HG03378 (cell line): Measurements from ENCODE around the gene SLC6A3.
A peak's percentile ranks its signal among the peaks of the same experiment; 100 is the strongest.

Experiments
- ATAC-seq: cut with Tn5 transposase; IDR thresholded peaks from one replicate; pipeline ENCODE4 v1.9.1; 2021; ENCODE audit warnings: mild to moderate bottlenecking, moderate library complexity; ENCODE audit not compliant: unreplicated experiment

The SLC6A3 gene

DNA sequence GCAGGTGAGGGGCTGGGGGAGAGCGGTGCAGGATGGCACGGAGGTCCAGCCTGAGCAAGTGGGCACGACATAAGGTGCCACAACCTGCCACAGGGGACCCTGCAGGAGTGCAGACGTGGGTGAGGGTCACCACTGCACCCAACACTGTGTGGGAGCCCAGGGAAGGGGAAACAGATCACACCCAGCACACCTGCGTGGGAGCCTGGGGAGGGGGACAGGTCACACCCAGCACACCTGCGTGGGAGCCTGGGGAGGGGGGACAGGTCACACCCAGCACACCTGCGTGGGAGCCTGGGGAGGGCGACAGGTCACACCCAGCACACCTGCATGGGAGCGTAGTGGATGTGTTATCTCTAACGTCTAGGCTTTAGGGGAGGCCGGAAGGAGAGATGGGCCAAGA, 53.0 kb downstream of the SLC6A3 start:
- ATAC-seq, result no peak

DNA sequence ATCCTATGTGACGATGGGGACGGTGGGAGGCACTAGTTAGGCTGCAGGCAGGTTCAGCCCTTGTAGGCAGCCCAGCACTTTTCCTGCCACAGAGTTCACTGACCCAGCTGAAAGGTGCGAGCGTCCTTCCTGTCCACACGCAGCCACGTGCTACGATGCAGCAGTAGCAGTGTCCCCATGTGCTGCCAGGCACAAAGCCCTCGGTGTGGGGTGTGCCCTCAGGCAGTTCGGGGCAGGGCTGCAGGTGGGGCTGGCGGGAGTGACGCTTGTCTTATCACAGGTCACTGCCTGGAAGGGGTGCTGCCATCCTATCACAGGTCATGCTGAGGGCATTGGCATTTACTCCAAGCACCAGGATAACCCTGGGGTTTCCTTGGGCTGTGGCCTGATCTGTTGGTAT, 53.5 kb downstream of the SLC6A3 start:
- ATAC-seq, result no peak

GRCh38 chr5:1390861-1391600, 54.2 kb downstream of the SLC6A3 start:
- no peak for ATAC-seq

- ATAC-seq, result no peak
These were observed 54.9 kb downstream of the SLC6A3 start for GRCh38 chr5:1390333-1390732.

DNA sequence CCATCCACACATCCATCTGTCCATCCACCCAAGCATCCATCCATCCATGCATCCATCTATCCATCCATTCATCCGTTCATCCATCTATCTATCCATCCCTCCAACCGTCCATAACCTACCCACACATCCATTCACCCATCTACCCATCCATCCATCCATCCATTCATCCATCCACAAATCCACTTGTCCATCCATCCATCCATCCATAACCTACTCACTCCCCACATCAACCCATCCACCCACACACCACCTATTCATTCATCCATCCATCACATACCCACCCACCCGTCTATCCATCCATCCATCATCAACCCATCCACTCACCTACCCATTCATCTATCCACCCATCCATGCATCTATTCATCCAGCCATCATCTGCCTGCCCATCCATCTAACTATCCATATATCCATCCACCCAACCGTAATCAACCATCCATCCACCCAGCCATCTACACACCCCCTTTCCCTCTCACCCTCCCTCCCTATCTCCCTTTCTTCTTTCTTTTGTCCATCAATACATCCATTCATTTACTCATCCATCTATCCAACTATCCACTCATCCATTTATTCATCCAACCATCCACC, 56.8 kb downstream of the SLC6A3 start:
- ATAC-seq, result no peak

GRCh38 chr5:1387876-1388275, 57.4 kb downstream of the SLC6A3 start:
- ATAC-seq, result no peak

DNA sequence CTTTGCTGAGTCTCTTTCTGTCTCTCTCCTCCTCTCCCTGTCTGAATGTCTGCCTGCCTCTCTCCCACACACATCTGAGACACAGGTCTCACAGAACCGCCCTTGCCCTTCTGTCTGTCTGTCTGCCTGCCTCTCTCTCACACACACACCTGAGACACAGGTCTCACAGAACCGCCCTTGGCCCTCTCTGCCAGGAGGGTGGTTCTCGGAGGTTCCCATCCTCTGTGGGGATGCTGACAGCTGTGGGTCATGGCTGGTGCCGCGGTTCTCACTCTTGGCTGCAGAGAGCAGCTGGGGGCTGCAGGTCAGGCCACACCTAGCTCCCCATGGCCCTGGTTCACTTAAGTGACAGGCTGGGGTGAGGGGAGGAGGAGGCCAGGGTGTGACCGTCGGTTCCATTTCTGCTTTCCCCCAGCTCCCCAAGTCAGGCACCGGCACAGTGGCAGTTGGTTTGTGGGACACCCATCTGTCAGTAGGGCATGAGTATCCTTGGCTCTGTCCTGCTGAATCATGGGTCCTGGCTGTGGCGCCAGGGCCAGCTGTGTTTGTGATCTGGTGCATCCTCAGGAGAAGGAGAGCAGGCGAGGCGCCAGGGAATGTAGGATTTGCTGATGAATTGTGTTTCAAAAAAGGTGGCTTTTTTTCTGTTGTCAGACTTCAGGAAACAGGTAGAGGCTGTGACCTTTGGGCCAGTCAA, 58.0 kb downstream of the SLC6A3 start:
- no peak for ATAC-seq

DNA sequence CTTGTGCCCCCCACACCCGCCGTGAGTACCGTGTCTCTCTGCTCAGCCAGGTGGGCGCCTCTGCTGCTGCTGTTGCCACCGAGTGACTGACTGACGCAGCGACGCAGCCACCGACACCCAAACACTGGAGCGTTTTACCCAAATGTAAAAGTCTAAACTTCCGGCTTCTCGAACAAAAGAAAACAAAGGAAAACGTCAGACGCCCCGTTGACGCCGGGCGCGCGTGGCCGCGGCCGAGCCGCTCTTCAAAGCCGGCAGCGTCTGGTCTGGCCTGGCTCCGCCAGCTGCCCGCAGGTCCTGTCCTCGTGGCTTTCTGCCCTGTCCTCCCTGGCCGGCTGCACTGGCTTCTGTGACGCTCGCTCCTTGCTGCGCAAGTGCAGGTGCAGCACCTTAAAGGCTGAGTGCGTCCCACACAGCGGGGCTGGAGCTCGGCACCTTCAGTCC, 58.9 kb downstream of the SLC6A3 start:
- ATAC-seq, result no peak

DNA sequence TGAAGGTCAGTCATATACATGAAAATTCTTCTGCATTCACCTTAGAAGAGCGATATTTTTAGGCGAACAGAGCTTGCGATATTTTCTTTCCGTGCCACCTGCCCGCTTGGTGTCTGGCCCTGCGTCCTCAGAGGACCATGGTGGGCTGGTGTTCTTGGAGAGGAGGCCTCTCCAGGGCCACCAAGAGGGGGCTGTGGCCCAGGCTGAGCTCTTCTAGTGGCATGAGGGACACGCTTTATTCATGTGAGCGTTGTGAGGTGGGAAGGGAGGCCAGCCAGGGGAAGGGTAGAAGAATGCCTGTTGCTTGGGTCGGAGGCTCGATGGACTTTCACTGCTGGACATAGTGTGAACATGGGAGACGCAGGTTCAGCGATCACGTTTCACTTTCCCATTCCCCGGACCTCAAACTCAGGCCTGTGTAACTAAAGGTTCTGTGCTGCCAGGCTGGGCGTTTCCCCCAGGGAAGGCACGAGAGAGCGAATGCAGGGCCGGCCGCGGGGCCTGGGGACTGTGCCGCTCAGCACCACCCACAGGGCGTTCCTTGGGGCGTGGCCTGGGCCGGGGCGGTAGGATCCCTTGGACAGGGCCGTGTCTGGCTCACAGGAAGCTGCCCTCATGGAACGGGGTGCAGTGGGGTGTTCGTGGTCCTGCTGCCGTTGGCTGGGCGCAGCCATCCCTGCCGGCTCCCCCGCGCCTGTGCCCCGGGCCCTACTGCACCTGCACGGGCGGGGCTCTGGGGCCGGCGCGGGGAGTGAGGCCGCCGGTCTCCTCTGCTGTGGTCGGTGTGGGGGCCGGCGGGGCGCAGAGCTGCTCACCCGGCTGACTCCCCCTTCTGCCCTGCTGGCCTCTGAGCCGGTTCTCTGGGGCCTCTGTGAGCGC, 59.6 kb downstream of the SLC6A3 start:
- ATAC-seq, result no peak

DNA sequence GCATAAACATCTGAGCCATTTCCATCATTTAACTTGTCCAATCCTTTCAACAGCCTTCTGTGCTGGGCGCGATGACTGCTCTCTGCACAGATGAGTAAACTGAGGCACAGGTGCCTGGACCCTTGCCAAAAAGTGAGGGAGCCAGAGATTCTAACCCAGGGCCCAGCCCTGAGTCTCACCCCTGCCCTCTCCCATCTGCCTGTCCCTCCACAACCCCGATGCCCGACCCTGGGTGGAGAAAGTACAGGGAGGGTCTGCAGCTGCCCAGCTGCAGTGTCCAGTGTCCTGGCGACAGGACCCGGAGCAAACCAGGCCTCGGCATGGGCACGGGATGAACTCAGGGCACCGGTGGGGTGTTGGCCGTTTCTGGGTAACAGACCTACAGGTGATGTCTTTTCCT, 60.7 kb downstream of the SLC6A3 start:
- ATAC-seq, result no peak

DNA sequence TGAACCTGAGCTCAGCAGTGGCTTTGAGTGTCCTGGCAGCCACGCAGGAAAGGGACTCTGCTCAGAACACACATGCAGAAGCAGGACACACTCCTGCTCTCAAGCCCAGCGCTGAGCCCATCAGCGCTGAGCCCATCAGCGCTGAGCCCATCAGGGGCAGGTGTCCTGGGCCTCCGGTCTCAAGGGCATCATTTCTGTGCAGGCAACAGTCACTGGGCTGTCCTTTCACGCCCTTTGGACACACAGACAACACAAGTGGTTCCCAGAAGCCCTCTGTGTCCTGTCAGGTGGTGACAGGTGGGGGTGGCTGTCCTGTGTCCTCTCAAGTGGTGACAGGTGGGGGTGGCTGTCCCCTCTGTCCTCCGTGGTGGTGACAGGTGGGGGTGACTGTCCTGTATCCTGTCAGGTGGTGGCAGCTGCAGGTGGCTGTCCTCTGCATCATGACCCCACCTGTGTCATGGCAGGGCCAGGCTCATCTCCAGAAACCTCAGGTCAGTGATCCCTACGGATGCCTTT, 61.3 kb downstream of the SLC6A3 start:
- ATAC-seq, result no peak

DNA sequence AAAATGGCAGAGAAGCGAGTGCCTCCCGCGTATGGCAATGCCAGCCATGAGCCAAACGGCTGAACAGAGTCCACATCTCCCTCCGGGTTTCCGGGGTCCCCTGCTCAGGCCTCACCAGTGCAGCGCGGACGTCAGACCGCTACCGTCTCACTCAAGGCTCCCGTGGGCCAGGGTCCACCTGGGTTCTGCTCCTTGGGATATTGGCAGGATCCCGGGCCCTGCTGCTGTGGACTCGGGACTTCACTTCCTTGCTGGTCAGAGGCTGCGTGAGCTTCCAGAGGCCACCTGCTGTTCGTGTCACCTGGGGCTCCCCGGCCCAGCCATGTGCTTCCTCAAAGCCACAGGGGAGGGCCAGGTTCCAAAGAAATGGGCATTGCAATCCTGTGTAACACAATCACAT, 61.9 kb downstream of the SLC6A3 start:
- ATAC-seq, result no peak

- no peak for ATAC-seq
These were observed 63.0 kb downstream of the SLC6A3 start for GRCh38 chr5:1382248-1382700.

GRCh38 chr5:1381370-1382247, 63.6 kb downstream of the SLC6A3 start:
- ATAC-seq, result no peak

- ATAC-seq, result no peak
These were observed 64.3 kb downstream of the SLC6A3 start for GRCh38 chr5:1380910-1381309.

- peak; percentile 65 for ATAC-seq
These were observed 65.0 kb downstream of the SLC6A3 start for GRCh38 chr5:1380011-1380817.

GRCh38 chr5:1378866-1379659, 66.2 kb downstream of the SLC6A3 start:
- no peak for ATAC-seq

GRCh38 chr5:1378096-1378495, 67.1 kb downstream of the SLC6A3 start:
- no peak for ATAC-seq
